ENCODE results near the gene WWP2.

DNA sequence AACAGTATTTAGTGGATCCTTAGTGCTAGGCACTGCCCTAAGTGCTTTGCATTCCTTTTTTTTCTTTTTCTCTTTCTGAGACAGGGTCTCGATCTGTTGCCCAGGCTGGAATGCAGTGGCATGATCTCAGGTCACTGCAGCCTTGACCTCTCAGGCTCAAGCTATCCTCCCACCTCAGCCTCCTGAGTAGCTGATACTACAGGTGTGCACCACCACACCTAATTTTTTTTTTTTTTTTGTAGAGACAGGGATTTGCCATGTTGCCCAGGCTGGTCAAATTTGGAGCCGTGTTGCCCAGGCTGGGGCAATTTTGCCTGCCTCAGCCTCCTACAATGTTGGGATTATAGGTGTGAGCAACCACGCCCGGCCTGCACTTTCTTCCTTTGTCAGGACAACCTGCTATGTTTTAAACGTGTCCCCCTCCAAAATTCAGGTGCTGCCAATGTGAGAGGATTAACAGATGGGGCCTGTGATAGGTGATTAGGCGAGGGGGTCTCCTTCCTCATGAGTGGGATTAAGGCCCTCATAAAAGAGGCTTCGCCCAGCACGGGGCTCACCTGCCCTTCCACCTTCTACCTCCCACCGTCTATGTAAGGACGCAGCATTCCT lies 41.2 kb upstream of the WWP2 start:
- TF ChIP-seq, protein P1, sequence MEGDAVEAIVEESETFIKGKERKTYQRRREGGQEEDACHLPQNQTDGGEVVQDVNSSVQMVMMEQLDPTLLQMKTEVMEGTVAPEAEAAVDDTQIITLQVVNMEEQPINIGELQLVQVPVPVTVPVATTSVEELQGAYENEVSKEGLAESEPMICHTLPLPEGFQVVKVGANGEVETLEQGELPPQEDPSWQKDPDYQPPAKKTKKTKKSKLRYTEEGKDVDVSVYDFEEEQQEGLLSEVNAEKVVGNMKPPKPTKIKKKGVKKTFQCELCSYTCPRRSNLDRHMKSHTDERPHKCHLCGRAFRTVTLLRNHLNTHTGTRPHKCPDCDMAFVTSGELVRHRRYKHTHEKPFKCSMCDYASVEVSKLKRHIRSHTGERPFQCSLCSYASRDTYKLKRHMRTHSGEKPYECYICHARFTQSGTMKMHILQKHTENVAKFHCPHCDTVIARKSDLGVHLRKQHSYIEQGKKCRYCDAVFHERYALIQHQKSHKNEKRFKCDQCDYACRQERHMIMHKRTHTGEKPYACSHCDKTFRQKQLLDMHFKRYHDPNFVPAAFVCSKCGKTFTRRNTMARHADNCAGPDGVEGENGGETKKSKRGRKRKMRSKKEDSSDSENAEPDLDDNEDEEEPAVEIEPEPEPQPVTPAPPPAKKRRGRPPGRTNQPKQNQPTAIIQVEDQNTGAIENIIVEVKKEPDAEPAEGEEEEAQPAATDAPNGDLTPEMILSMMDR (IDR thresholded peaks at IDR 0.05): no peak
- no peak for TF ChIP-seq EZH2 (IDR thresholded peaks at IDR 0.05)
